GM23338 (cell line): ENCODE results near the gene LILRA6. TPM values are rescaled to one million over a fixed set of nuclear protein-coding genes. Genes with fewer than 3 reads are reported as not detected.

Experiments used
- microRNA-seq: library from miRNA; unstranded; fragments of <30 nt; microRNA quantifications from one replicate; pipeline ENCODE4, GENCODE V29; 2017
- polyA plus RNA-seq: library from polyadenylated mRNA; unstranded; fragments of >200 nt; fragmentation: Nextera tagmentation; extraction: Ambion mirVana; gene quantifications from 2 replicates; pipeline ENCODE4 v1.2.1, GENCODE V29; 2016
- small RNA-seq: library from RNA; depleted of rRNA; stranded (forward); fragments of <200 nt; gene quantifications from one replicate; pipeline ENCODE3, GENCODE V24; 2014; ENCODE audit warnings: low replicate concordance
- total RNA-seq: library from RNA; depleted of rRNA; stranded (reverse); fragments of >200 nt; shearing (Covaris generic); gene quantifications from 2 replicates; pipeline ENCODE4 v1.2.3, GENCODE V29; 2014; rRNA removed

Gene LILRA6
- total and polyA plus RNA-seq, 2 experiments from 2014 or later: not detected

Small RNA genes within 50 kb of the gene (microRNA-seq; reads per million reads assigned to microRNA genes)
- not detected for gene MIR4752

Small RNA genes within 50 kb of the gene (small RNA-seq; reads per million reads assigned to genes)
- gene MIR4752: not detected
- gene RNU6-1307P: not detected

Other genes starting within 250 kb of the LILRA6 start
- not detected in 2 replicates for gene VSTM1, start 178.9 kb downstream of the LILRA6 start, total RNA-seq
- gene VSTM1, start 178.9 kb downstream of the LILRA6 start, polyA plus RNA-seq: not detected in 2 replicates
- gene TARM1, start 161.4 kb downstream of the LILRA6 start, total RNA-seq: not detected in 2 replicates
- not detected in 2 replicates for gene TARM1, start 161.4 kb downstream of the LILRA6 start, polyA plus RNA-seq
- gene OSCAR, start 142.0 kb downstream of the LILRA6 start, total RNA-seq: 0.31 TPM in 1 of 2 replicates, not detected in the other
- 1.6 and 2.6 TPM in 2 replicates for gene OSCAR, start 142.0 kb downstream of the LILRA6 start, polyA plus RNA-seq
- 27.6 and 28.4 TPM in 2 replicates for gene NDUFA3, start 139.9 kb downstream of the LILRA6 start, total RNA-seq
- 691 and 851 TPM in 2 replicates for gene NDUFA3, start 139.9 kb downstream of the LILRA6 start, polyA plus RNA-seq
- gene TFPT, start 127.1 kb downstream of the LILRA6 start, total RNA-seq: 12.0 and 16.2 TPM in 2 replicates
- gene TFPT, start 127.1 kb downstream of the LILRA6 start, polyA plus RNA-seq: 18.3 and 18.9 TPM in 2 replicates
- gene PRPF31, start 127.0 kb downstream of the LILRA6 start, total RNA-seq: 79.3 and 83.3 TPM in 2 replicates
- 86.3 and 94.2 TPM in 2 replicates for gene PRPF31, start 127.0 kb downstream of the LILRA6 start, polyA plus RNA-seq
- gene CNOT3, start 105.0 kb downstream of the LILRA6 start, total RNA-seq: 47.0 and 61.2 TPM in 2 replicates
- 36.4 and 39.7 TPM in 2 replicates for gene CNOT3, start 105.0 kb downstream of the LILRA6 start, polyA plus RNA-seq
- gene LENG1, start 83.1 kb downstream of the LILRA6 start, total RNA-seq: 4.7 TPM in 2 replicates
- 17.2 and 19.3 TPM in 2 replicates for gene LENG1, start 83.1 kb downstream of the LILRA6 start, polyA plus RNA-seq
- gene TMC4, start 69.6 kb downstream of the LILRA6 start, total RNA-seq: 0.58 and 2.3 TPM in 2 replicates
- gene TMC4, start 69.6 kb downstream of the LILRA6 start, polyA plus RNA-seq: 7.8 and 8.2 TPM in 2 replicates
- gene MBOAT7, start 53.2 kb downstream of the LILRA6 start, total RNA-seq: 140 and 184 TPM in 2 replicates
- gene MBOAT7, start 53.2 kb downstream of the LILRA6 start, polyA plus RNA-seq: 73.5 and 77.8 TPM in 2 replicates
- 51.2 and 53.4 TPM in 2 replicates for gene TSEN34, start 51.5 kb downstream of the LILRA6 start, total RNA-seq
- gene TSEN34, start 51.5 kb downstream of the LILRA6 start, polyA plus RNA-seq: 33.0 and 36.6 TPM in 2 replicates
- gene RPS9, start 41.9 kb downstream of the LILRA6 start, total RNA-seq: 1,754 and 2,101 TPM in 2 replicates
- gene RPS9, start 41.9 kb downstream of the LILRA6 start, polyA plus RNA-seq: 1,060 and 1,149 TPM in 2 replicates
- not detected in 2 replicates for gene LILRB3, start 19.8 kb downstream of the LILRA6 start, total RNA-seq
- not detected in 2 replicates for gene LILRB3, start 19.8 kb downstream of the LILRA6 start, polyA plus RNA-seq
- gene LILRB5, start 14.5 kb upstream of the LILRA6 start, total RNA-seq: not detected in 2 replicates
- gene LILRB5, start 14.5 kb upstream of the LILRA6 start, polyA plus RNA-seq: not detected in 2 replicates
- gene LILRB2, start 38.3 kb upstream of the LILRA6 start, total RNA-seq: not detected in 2 replicates
- not detected in 2 replicates for gene LILRB2, start 38.3 kb upstream of the LILRA6 start, polyA plus RNA-seq
- not detected in 2 replicates for gene LILRA5, start 70.4 kb upstream of the LILRA6 start, total RNA-seq
- gene LILRA5, start 70.4 kb upstream of the LILRA6 start, polyA plus RNA-seq: not detected in 2 replicates
- gene LILRA4, start 96.4 kb upstream of the LILRA6 start, total RNA-seq: not detected in 2 replicates
- gene LILRA4, start 96.4 kb upstream of the LILRA6 start, polyA plus RNA-seq: not detected in 2 replicates
- 1.3 TPM in 1 of 2 replicates, not detected in the other for gene LAIR1, start 122.1 kb upstream of the LILRA6 start, total RNA-seq
- 0.10 TPM in 2 replicates for gene LAIR1, start 122.1 kb upstream of the LILRA6 start, polyA plus RNA-seq
- 31.8 and 40.8 TPM in 2 replicates for gene TTYH1, start 172.7 kb upstream of the LILRA6 start, total RNA-seq
- 18.2 and 21.5 TPM in 2 replicates for gene TTYH1, start 172.7 kb upstream of the LILRA6 start, polyA plus RNA-seq
- 45.6 and 74.3 TPM in 2 replicates for gene LENG8, start 206.4 kb upstream of the LILRA6 start, total RNA-seq
- 41.2 and 42.1 TPM in 2 replicates for gene LENG8, start 206.4 kb upstream of the LILRA6 start, polyA plus RNA-seq
- gene LENG9, start 221.0 kb upstream of the LILRA6 start, total RNA-seq: 3.3 and 6.4 TPM in 2 replicates
- gene LENG9, start 221.0 kb upstream of the LILRA6 start, polyA plus RNA-seq: 0.26 and 0.52 TPM in 2 replicates
- gene CDC42EP5, start 230.5 kb upstream of the LILRA6 start, total RNA-seq: 0.35 and 3.4 TPM in 2 replicates
- 1.4 and 2.3 TPM in 2 replicates for gene CDC42EP5, start 230.5 kb upstream of the LILRA6 start, polyA plus RNA-seq